PC-9 (cell line): ENCODE measurements around the gene C18orf63. TPM values are rescaled to one million over a fixed set of nuclear protein-coding genes. Genes with fewer than 3 reads are reported as not detected.

Experiments
- BruUV-seq: library from RNA; stranded (reverse); fragments of 400-500 nt; replicated peaks from 2 replicates; lab custom pipeline; 2021; lab: Mats Ljungman, UMichigan
- CTCF ChIA-PET: fragments of 300-600 bp; sonication (Branson Sonifier 250); formaldehyde crosslinking; loops from one replicate; lab custom pipeline; 2022; ENCODE audit warnings: antibody characterized with exemption; lab: Charles Lee
- POLR2A ChIA-PET: fragments of 300-600 bp; sonication (Branson Sonifier 250); formaldehyde crosslinking; loops from one replicate; lab custom pipeline; 2022; ENCODE audit warnings: antibody characterized with exemption; ENCODE audit not compliant: unreplicated experiment; lab: Charles Lee
- DNase-seq, 2 experiments: peaks; one replicate each; pipeline versions ENCODE4 v3.0.0 to v3.0.0-alpha.2; 2015 to 2022; ENCODE audit warnings: mixed read lengths in 1 of 2
- H2AFZ ChIP-seq: fragments of 200-600 bp; sonication (generic); 2 replicates; pipeline ENCODE4 v1.8.1; 2017; ENCODE audit warnings: antibody characterized with exemption
- H3F3A ChIP-seq: fragments of 200-600 bp; sonication (generic); 2 replicates; pipeline ENCODE4 v1.8.1; 2017; ENCODE audit warnings: antibody characterized with exemption, mild to moderate bottlenecking, low read depth; ENCODE audit not compliant: insufficient read depth
- H3K27ac ChIP-seq: fragments of 200-600 bp; sonication (generic); 2 replicates; pipeline ENCODE4 v1.6.1; 2016; ENCODE audit warnings: mixed run types
- H3K27me3 ChIP-seq: fragments of 200-600 bp; sonication (generic); 2 replicates; pipeline ENCODE4 v1.6.1; 2016; ENCODE audit warnings: low read depth, mixed run types; ENCODE audit not compliant: insufficient read depth
- H3K36me3 ChIP-seq: fragments of 200-600 bp; sonication (generic); 2 replicates; pipeline ENCODE4 v1.6.1; 2016; ENCODE audit warnings: low read depth, mixed run types
- H3K4me1 ChIP-seq: fragments of 200-600 bp; sonication (generic); replicated peaks from 2 replicates; pipeline ENCODE4 v1.6.1; 2016; ENCODE audit warnings: mixed run types; ENCODE audit not compliant: insufficient read depth
- H3K4me2 ChIP-seq: fragments of 200-600 bp; sonication (generic); 2 replicates; pipeline ENCODE4 v1.6.1; 2017; ENCODE audit warnings: mixed run types
- H3K4me3 ChIP-seq: fragments of 200-600 bp; sonication (generic); 2 replicates; pipeline ENCODE4 v1.6.1; 2016; ENCODE audit warnings: mixed run types
- H3K79me2 ChIP-seq: fragments of 200-600 bp; sonication (generic); 2 replicates; pipeline ENCODE4 v1.6.1; 2017; ENCODE audit warnings: low read depth, mixed run types
- H3K9me2 ChIP-seq: fragments of 200-600 bp; sonication (generic); 2 replicates; pipeline ENCODE4 v1.8.1; 2017; ENCODE audit warnings: mild to moderate bottlenecking; ENCODE audit not compliant: insufficient read depth
- H3K9me3 ChIP-seq: fragments of 200-600 bp; sonication (generic); 2 replicates; pipeline ENCODE4 v1.8.1; 2016; ENCODE audit warnings: low read depth; ENCODE audit not compliant: insufficient read depth
- H4K20me1 ChIP-seq: fragments of 200-600 bp; sonication (generic); 2 replicates; pipeline ENCODE4 v1.8.1; 2017; ENCODE audit not compliant: insufficient read depth
- EZH2 ChIP-seq: fragments of 200-600 bp; sonication (generic); IDR thresholded peaks from 2 replicates; pipeline ENCODE4 v1.8.0; 2017; ENCODE audit warnings: antibody characterized with exemption, low read depth
- intact Hi-C: fragments of 100-400 bp; cut with micrococcal nuclease; formaldehyde crosslinking; loops from one replicate; pipeline ENCODE4 v1.10.0; 2022; ENCODE audit not compliant: unreplicated experiment
- total RNA-seq: library from RNA; stranded (reverse); gene quantifications from 2 replicates; pipeline ENCODE4 v1.2.3, GENCODE V29; 2021
- TF ChIP-seq, protein P1 (sequence below): fragments of 200-600 bp; sonication (generic); conservative IDR thresholded peaks from 2 replicates; pipeline ENCODE4 v1.6.1; 2017; ENCODE audit warnings: mixed run types, antibody characterized with exemption, mild to moderate bottlenecking, moderate library complexity

C18orf63 gene
- total RNA-seq, 1 experiment from 2014 or later = not detected

DNA sequence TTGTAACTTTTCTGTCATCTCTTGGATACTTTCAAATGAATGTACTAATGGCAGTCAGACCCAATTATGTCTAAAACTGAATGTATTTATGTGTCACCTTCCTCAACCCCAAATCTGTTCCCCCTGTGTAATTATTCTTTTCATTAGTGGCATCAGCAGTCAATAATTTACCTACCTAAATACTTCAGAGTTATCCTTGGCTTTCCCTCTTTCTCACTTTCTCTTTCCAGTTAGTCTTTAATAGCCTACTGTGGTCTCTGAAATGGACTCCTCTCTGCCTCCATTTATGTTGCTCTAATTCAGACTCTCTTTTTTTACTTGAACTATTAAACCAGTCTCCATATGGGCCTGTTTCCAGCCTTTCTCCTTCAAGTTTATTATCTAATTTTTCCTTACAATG is 21.0 kb downstream of the C18orf63 start:
- H3K4me3 ChIP-seq = no peak overlapping the region
- no peaks in the 10 kb centered on the region for H3K4me1 ChIP-seq
- H3K27ac ChIP-seq = no peak overlapping the region
- H2AFZ ChIP-seq = no peak overlapping the region
- intact Hi-C loops = no loop called here
- H4K20me1 ChIP-seq = no peaks in the 10 kb centered on the region
- H3K9me3 ChIP-seq = no peaks in the 10 kb centered on the region
- 0 out of 2 replicates have a peak, but pooled peaks cover 4% of the 10 kb centered on the region for H3K9me2 ChIP-seq
- POLR2A ChIA-PET = no interaction called here
- no peak for DNase-seq
- H3K27me3 ChIP-seq = no peaks in the 10 kb centered on the region
- H3F3A ChIP-seq = no peaks in the 10 kb centered on the region
- BruUV-seq = no TSS peak
- H3K4me2 ChIP-seq = no peak overlapping the region
- CTCF ChIA-PET = no interaction called here
- H3K79me2 ChIP-seq = no peaks in the 10 kb centered on the region
- no peaks in the 10 kb centered on the region for H3K36me3 ChIP-seq
- TF ChIP-seq, protein P1, sequence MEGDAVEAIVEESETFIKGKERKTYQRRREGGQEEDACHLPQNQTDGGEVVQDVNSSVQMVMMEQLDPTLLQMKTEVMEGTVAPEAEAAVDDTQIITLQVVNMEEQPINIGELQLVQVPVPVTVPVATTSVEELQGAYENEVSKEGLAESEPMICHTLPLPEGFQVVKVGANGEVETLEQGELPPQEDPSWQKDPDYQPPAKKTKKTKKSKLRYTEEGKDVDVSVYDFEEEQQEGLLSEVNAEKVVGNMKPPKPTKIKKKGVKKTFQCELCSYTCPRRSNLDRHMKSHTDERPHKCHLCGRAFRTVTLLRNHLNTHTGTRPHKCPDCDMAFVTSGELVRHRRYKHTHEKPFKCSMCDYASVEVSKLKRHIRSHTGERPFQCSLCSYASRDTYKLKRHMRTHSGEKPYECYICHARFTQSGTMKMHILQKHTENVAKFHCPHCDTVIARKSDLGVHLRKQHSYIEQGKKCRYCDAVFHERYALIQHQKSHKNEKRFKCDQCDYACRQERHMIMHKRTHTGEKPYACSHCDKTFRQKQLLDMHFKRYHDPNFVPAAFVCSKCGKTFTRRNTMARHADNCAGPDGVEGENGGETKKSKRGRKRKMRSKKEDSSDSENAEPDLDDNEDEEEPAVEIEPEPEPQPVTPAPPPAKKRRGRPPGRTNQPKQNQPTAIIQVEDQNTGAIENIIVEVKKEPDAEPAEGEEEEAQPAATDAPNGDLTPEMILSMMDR = no peak
- TF ChIP-seq EZH2 = no peak

DNA sequence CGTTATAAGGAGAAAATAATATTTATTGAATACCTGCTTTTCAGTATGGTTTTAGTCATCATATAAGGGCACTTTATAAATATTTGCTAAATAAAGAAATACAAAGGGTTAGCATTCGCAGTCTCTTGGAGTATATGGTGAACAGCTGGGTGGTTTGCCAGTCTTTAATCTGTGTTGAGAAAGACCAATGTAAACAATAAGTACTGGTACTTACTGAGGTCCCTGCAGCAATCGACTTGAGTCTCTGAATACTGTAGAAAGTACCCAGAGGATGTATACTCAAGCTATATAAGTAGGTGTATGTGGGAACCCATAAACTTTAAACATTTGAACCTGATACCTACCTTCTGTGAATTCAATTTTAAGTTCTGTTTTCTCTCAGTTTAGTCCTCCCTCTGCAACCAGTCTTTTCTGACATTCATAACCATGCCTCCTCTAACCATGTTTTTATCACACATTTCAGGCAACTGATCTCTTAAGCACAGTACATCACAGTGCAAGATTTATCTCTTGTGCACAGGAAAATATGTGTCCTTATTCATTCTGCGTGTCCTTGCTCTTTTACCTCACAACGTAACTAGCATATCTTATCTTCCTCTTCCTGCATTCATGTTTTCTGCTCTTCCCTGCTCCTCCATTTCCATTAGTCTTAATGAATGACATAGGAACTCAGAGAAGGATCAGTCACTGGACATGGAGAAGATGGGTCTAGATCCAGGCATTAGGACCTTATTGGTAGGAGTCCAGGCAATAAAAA is 21.7 kb downstream of the C18orf63 start:
- H3K79me2 ChIP-seq = no peaks in the 10 kb centered on the region
- H3K9me3 ChIP-seq = no peaks in the 10 kb centered on the region
- no peak for DNase-seq
- no peaks in the 10 kb centered on the region for H3K4me1 ChIP-seq
- CTCF ChIA-PET = no interaction called here
- no peak overlapping the region for H2AFZ ChIP-seq
- no peaks in the 10 kb centered on the region for H4K20me1 ChIP-seq
- H3K4me2 ChIP-seq = no peak overlapping the region
- no peaks in the 10 kb centered on the region for H3K36me3 ChIP-seq
- H3K27me3 ChIP-seq = no peaks in the 10 kb centered on the region
- TF ChIP-seq, protein P1 = no peak
- no peak for TF ChIP-seq EZH2
- intact Hi-C loops = no loop called here
- POLR2A ChIA-PET = no interaction called here
- H3K9me2 ChIP-seq = 0 out of 2 replicates have a peak, but pooled peaks cover 4% of the 10 kb centered on the region
- H3K27ac ChIP-seq = no peak overlapping the region
- H3F3A ChIP-seq = no peaks in the 10 kb centered on the region
- H3K4me3 ChIP-seq = no peak overlapping the region
- no TSS peak for BruUV-seq

DNA sequence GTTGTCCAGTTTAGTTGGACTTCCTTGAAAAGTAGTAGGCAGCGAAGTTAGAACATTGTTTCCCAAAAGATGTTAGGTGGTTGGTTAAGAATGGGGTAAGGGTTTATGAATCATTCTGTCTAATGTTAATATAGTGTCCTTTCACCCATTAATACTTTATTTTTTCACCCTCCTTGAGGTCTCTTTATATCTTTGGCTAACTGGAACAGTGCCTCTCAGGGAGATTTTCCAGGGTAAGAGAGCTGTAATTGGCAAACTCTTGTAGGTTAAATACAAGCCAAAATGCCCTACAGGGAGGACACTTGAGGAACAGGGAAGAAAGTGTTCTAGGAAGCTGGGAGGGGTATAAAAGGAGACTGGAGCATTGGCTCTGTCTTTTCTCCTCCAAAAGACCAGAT is 22.3 kb downstream of the C18orf63 start:
- Histone ChIP-seq H3K36me3 (no peaks in the 10 kb centered on the region), H3K27ac (no peak overlapping the region), H3K9me3 (no peaks in the 10 kb centered on the region), H3K4me2 (no peak overlapping the region), H3K4me3 (no peak overlapping the region), H3K4me1 (no peaks in the 10 kb centered on the region), H2AFZ (no peak overlapping the region), H3K9me2 (0 out of 2 replicates have a peak, but pooled peaks cover 4% of the 10 kb centered on the region), H4K20me1 (no peaks in the 10 kb centered on the region), H3F3A (no peaks in the 10 kb centered on the region), H3K27me3 (no peaks in the 10 kb centered on the region), H3K79me2 (no peaks in the 10 kb centered on the region)
- no peak for TF ChIP-seq EZH2
- TF ChIP-seq, protein P1 = no peak
- no peak for DNase-seq
- intact Hi-C loops = no loop called here
- no TSS peak for BruUV-seq
- POLR2A ChIA-PET = no interaction called here
- CTCF ChIA-PET = interaction anchor here (0.5 to 0.6 kb wide), 2 partner anchors 155 to 163 kb away, joined by 4 to 5 read pairs; no protein-coding TSS in a partner anchor
